ENCODE results near the gene SNAP29. TPM values are rescaled to one million over a fixed set of nuclear protein-coding genes. Genes with fewer than 3 reads are reported as not detected.

SNAP29 gene
- total and polyA plus RNA-seq, 2 donors (not counting 3 experiments of a cell fraction or from before 2014, with no cell fraction given) = 16.4 to 26.7 TPM

DNA sequence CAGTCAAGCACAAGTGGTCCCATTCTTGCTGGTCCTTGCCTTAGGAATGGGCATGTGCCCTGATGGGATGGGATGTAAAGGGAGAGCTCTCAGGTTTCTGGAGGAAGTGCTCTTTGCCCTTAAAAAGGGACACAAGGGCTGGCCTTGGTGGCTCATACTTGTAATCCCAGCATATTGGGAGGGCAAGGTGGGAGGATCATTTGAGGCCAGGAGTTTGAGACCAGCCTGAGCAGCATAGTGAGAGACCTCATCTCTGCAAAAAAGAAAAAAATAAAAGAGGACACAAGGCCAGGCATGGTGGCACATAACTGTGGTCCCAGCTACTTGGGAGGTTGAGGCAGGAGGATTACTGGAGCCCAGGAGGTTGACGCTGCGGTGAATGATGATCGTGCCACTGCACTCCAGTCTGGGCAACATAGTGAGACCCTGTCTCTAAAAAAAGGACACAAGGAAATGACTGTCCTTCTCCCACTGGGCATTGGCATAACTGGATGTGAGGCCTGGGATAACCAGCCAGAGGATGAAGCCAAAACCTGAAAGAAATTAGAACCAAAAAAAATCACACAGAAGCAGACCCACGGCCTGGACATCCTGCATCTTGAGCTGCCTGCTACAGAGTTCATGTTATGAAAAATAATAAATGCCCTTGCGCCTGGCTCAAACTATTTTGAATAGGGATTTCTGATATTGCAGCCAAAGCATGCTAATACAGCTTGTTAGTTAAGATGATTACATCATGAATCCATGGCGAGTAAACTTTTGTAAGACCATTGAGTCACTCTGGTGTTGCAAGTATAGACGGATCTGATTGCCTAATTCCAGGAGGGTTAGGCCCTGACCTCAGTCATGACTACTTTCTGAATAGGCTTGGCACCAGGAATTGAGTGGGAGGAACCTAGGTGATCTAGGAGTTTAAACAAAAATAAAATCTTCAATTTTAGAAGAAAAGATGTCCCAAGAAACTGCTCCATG, 45.5 kb downstream of the SNAP29 start:
- FAIRE-seq = no peak
- H3K9me1 ChIP-seq (replicated peaks; ENCODE audit: control insufficient read depth, extremely low read depth, insufficient read depth, low read length) = no peaks in the 10 kb centered on the region
- H3K9ac ChIP-seq (replicated peaks; ENCODE audit: extremely low read depth, insufficient read depth, low read length) = no peak overlapping the region
- H3K36me3 ChIP-seq (ENCODE audit: control insufficient read depth in 2 of 2, extremely low read depth in 1 of 2, insufficient read depth in 2 of 2, low read length in 2 of 2) = no peaks in the 10 kb centered on the region
- no peaks in the 10 kb centered on the region for H3K9me3 ChIP-seq (replicated peaks; ENCODE audit: control insufficient read depth, insufficient read depth, low read length)
- no peaks in the 10 kb centered on the region for H4K20me1 ChIP-seq (replicated peaks; ENCODE audit: control insufficient read depth, extremely low read depth, insufficient read depth, low read length)
- H3K4me2 ChIP-seq (ENCODE audit: insufficient read depth, low read length) = no peak overlapping the region
- H3K27me3 ChIP-seq (ENCODE audit: control insufficient read depth in 2 of 2, insufficient read depth in 2 of 2, low read length in 2 of 2) = peaks cover 2 to 3% of the 10 kb centered on the region in 2 experiments
- no TSS peak for BruUV-seq (replicated peaks)
- no peaks in the 10 kb centered on the region for H3K79me2 ChIP-seq (ENCODE audit: control insufficient read depth, insufficient read depth, low read length)
- ChIA-PET CTCF (interaction anchor here (0.7 to 1.3 kb wide), 2 partner anchors 13 to 19 kb away, joined by 3 to 5 read pairs; no protein-coding TSS in a partner anchor), POLR2A (no interaction called here)
- no peak for DNase-seq (ENCODE audit: low read depth, low spot score)
- no peak overlapping the region for H3K27ac ChIP-seq (ENCODE audit: insufficient read depth, low read depth, low read length)
- TF ChIP-seq MAX (IDR thresholded peaks at IDR 0.05; ENCODE audit: insufficient read depth, insufficient read length) (no peak), POLR2AphosphoS5 (IDR thresholded peaks at IDR 0.05; ENCODE audit: insufficient read depth, low read depth, low read length) (no peak), FOS (IDR thresholded peaks at IDR 0.05; ENCODE audit: borderline replicate concordance, insufficient read depth, low read length) (no peak), EZH2 (IDR thresholded peaks at IDR 0.05; ENCODE audit: borderline replicate concordance, low read depth, low read length, severe bottlenecking) (no peak), MYC (IDR thresholded peaks at IDR 0.05; ENCODE audit: low read depth, low read length) (no peak), JUN (IDR thresholded peaks at IDR 0.05; ENCODE audit: borderline replicate concordance, insufficient read depth, insufficient read length, low read depth) (no peak), POLR2A (IDR thresholded peaks at IDR 0.05; ENCODE audit: low read depth, low read length) (no peak), GATA2 (IDR thresholded peaks at IDR 0.05; ENCODE audit: insufficient read depth, insufficient read length, low read depth, low read length) (no peak), CTCF (IDR thresholded peaks at IDR 0.05; ENCODE audit: extremely low read depth in 1 of 2, insufficient read depth in 1 of 2, low read depth in 1 of 2, low read length in 2 of 2) (no peak)
- no peaks in the 10 kb centered on the region for H3K4me1 ChIP-seq (ENCODE audit: control insufficient read depth, extremely low read depth, insufficient read depth, low read length)
- intact Hi-C loops (cut with micrococcal nuclease) (no loop called here), dilution Hi-C loops (cut with MboI; ENCODE audit: extremely low pct_ligation_motif_present, low sequenced_read_pairs) (no loop called here)
- H3K4me3 ChIP-seq (replicated peaks in 1 of 3; ENCODE audit: insufficient read depth in 1 of 3, low read depth in 1 of 3, low read length in 3 of 3) = no peak overlapping the region
- no peak overlapping the region for H2AFZ ChIP-seq (ENCODE audit: low read depth, low read length)

Measured in endothelial cell of umbilical vein (primary cell).